ENCODE measurements around the gene TTN.

Gene TTN

DNA sequence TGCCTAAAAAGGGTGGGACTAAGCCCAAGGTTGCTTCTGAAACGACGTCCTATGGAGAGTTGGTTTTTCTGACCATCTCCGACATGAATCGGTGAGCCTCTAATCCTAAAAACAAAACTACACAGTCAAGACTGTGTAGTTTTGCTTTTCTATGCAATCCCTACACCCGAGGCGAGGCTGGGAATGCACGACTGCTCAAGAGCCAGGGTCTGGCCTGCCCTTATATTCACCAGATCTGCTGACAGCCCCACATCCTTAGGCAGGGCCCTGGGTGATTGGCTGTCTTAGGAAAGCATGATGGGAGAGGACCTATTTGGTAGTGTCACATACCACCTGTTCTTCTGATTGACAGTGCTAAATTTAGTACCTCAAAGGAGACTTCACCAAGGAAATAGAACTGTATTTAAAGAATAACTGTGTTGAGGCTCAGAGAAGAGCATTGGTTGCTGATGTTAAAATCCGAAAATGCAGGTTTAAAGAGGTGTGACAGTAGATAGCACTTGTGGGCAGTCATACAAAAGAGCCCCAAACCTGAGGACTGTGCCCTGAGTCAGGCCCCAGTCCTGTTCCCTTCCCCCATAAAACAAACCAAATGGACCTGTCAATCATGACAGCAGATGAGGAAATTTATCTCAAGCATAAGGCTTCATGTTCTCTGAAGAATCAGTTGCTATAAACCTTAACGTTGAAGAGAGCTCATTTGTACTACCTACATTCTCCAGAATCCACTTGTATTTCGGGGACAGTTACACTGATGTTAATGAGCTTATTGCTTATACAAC, at the start of gene TTN:
Gene TTN (minus strand): TSS at position 197 of the 782 bp plus-strand sequence. CDS start 2,781 bp downstream, outside the sequence.
- no peak for DNase-seq (ENCODE audit: low read depth in 2 of 2)

DNA sequence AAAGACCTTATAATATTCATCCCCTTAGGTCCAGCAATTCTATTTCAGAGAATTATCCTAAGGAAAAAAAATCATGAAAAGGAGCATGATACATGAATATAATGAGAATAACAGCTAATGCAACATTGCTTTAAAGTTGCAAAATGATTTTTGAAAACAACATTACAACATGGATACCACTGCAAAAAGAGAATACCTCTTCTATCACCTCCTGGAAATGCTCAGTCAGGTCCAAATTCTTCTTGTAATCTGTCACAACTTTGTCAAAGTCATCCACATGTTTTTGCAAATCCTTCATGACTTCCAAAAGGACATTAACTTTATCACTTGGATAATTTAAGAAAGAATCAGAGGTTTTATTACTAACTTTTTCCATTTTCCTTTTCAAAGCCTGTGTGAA, 47.9 kb upstream of the TTN start:
- DNase-seq (ENCODE audit: low read depth in 2 of 2): no peak

DNA sequence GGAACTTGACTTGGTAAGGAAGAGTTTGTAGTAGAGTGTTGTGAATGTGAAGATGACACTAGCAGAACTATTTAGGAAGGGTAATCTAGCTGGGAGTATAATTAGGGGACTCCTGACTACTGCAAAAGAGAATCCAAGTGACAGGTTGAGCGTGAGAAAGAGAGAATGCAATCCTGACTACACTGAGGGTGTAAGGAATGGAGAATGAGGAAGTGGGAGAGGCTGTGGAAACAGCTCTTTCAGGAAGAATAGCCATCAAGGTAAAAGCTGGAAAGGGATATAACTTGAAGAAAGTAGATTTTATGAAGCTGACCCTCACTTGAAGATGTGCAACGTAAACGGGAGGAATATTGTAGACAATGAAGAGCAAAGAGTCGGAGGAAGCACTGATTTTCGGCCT, 41.1 kb upstream of the TTN start:
- no peak for DNase-seq (ENCODE audit: low read depth in 2 of 2)

DNA sequence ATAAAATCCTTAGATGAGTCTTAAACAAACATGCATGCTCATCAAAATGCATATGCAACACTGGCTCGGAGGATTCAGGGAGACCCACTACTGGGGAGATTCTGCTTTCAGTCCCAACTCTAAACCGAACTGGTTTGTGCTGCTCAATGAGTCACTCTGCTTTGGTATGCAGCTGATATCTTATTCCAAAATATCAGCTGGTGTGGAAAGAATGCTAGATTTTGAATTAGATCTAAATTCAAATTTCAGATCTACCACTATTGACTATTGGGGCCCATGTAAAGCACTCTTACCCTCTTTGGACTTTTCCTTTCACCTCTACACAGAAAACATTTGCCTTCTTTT, 39.2 kb upstream of the TTN start:
- DNase-seq (ENCODE audit: low read depth in 2 of 2): no peak

DNA sequence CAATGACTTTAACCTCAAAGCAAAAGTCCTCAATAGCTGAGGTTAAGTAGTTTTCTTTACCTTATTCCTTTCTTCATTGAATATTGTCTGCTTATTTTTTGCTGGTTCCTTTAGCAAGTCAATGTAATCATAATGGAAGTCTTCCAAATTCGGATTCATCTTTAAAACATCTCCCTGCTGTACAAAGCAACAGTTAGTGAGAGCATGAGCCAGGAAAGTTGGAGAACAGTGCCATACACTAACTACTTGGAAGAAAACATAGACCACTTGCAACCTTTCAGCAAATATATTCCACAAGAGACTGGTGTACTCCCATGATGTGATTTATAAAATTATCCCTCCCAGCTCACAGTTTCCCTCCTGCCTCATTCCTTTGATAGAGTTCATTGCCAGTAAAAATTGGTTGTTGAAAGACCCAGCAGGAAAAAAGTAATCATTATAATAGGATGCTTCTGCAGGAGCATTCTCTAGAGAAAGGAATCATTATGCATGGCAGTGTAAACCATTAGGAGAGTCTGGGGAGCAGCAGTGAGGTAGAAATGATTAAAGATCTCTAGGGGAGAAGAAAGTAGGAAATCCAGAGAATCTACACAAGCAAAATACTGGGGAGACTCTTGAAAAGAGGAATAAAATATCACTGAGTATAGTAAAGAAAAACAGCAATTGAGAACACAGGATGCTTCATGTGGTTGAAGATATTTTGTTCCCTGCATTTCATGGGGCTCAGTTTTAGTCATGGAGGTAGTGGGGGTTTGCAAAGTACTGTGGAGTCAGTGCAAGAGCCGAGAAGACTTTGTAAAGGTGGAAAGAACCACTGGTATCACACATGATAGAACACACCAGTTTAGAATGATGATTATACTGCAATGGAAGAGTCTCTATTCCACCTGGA, 38.6 kb upstream of the TTN start:
- DNase-seq (ENCODE audit: low read depth in 2 of 2): no peak

DNA sequence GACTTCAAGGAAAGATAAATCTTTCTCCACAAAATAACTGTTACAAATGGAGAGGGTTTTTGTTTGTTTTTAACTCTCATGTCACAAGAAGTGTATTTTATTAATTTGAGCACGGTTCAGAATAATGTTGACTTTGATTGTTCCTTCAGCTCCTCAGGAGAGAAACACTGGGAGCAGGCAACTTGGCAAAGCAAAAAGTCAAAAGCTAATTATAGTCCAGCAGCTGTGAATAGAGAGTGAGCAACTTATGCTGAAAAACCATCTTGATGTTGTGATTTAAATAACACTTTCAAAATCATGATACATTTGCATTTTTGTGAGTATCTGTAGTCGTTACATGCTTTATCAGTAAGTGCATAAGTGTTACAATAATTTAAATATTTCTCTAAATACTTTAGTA, 37.5 kb upstream of the TTN start:
- DNase-seq (ENCODE audit: low read depth in 2 of 2): no peak

DNA sequence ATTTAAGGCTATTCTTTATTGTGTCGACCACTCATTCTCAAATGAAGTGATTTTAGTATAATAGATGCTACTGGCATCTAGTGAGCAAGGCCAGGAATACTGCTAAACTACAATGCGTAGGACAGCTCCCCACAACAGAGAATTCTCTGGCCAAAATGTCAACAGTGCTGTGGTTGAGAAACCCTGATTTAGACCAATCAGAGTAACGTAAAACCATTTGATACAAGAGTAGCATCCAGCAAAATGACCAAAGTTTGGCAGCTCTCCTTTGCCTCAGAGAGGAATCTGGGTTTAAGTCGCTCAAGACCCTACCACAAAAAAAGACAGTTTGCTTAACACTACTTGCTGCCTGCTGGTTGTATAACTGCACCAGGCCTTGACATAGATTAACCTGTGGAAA, 37.0 kb upstream of the TTN start:
- no peak for DNase-seq (ENCODE audit: low read depth in 2 of 2)

DNA sequence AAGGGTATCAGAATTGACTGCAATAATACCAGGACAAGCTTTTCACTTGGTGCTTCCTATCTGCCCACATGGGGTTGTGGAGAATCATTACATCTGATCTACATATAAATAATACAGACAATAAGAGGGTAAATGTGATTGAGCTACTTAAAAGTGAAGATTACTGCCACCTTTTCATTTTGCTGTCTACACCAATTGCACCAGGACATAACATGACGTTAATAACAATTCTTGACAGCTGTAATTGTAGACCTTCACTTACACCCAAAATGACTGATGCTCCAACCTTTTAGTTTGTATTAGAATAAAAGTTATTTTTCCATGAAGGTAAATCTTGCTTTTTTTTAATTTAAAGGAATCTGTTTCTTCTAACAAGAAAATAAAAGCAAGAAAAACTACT, 36.5 kb upstream of the TTN start:
- no peak for DNase-seq (ENCODE audit: low read depth in 2 of 2)

DNA sequence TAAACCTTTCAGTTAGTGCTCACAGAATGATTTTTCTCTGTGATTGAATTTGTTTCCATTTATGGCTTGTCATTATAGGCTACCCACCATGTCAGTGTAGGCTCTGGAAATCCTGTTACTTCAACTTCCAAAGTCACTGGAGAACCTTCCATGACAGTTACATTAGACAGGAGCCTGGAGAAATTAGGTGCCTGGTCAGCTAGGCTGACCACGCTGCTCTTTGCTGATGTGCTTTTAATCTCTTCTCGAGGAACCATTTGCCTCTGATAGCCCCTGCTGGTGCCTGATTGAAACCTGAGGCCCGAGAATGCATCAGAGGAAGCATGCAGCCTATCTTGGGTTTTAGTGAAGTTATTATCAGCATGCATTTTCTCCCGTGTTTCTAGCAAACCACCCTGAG, 29.6 kb upstream of the TTN start:
- no peak for DNase-seq (ENCODE audit: low read depth in 2 of 2)

DNA sequence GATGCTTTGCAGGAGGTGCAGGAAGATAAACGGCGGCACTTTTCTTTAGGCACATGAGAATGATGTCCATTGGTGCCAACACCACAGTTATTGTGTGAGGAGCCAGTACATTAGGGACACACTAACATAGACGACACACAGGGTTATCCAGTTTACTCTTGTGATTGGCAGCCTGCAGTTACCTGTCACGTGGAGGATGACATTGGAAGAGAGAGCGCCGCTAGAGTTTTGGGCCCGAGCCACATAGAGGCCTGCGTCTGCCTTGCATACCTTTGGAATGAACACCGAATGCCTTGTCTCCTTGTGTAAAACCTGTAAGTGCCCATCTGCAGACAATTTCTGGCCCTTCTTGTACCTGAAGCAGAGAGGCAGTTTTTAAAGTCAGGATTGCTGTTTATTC, 26.9 kb upstream of the TTN start:
- no peak for DNase-seq (ENCODE audit: low read depth in 2 of 2)

DNA sequence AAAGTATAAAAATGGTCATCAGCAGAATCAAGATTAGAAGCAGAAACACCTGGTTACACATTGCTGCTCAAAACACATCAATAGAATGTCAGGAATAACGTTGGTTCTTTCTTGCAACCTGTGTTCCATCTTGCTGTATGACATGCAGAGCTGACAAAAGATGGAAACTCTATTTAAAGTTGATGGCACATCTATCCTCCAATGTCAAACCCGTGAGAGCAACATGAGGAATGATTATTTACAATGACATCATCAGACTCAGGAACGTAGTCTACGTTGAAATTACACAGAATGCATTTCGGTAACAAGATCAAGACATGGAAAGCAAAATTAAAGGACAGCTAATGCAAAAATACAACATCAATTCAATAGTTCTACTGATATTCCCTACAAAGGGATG, 26.2 kb upstream of the TTN start:
- DNase-seq (ENCODE audit: low read depth in 2 of 2): no peak

DNA sequence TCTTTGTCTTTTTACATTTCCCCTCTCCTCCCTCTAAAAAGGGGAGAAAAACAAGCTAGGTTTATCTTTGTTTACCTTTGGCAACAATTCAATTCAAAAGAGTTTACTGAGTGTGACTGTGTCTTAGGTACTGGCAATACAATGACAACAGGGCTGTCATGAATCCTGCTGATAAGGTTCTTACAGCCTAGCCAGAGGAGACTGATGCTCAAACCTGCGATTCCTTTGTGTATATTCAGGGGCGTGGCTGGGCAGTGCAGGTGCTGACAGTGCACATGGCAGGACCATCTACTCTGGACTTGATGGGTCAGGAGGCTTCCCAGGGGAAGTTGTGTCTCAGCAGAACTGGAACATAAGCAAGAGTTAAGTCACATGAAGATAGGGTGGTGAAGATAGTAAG, 23.2 kb upstream of the TTN start:
- DNase-seq (ENCODE audit: low read depth in 2 of 2): no peak

DNA sequence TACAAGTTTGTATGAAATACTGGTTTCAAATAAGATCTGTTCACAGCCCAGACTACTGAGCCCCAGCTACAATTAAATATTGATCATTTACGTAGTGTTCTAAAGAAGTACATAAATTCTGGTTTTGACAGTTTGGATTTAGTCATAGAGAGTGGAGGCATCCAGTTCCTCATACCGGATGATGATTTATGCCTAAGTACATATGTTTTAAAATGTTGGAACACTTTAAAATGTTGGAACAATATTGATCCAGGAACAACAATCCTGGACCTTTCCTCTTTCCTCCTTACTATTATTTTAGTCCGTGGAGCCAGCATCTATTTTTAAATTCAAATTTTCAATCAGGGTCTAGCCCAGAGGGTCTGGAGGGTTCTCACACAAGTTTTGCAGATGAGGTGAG, 22.8 kb upstream of the TTN start:
- DNase-seq (ENCODE audit: low read depth in 2 of 2): no peak

DNA sequence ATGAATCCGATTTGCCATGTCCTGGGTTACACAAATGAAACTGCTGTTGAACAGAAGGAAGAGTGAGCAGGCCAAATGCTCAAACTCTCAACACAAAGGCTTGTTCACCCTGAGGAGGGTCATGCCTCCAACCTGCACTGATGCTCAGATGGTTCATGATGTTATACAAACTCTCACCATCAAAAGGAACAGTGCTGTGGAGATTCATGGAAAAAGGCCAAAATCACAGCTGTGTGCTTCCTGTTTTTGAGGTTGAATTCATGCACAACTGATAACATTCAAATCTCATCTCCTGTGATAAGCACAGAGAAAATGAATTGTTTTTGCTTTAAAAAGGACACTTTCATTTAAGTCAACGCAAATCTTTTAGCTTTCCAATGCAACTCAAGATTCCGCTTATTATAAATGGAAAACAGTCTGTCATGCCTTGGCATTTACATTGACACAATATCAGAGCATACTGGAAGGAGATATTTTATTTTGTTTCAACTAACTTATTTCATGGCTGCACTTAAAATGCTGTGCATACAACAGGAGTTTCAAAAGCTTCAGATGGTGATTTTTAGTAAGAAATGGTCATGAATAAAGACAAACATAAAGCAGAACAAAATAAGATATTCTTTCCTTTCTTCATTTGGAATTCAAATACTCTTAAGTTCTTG, 22.2 kb upstream of the TTN start:
- DNase-seq (ENCODE audit: low read depth in 2 of 2): no peak

DNA sequence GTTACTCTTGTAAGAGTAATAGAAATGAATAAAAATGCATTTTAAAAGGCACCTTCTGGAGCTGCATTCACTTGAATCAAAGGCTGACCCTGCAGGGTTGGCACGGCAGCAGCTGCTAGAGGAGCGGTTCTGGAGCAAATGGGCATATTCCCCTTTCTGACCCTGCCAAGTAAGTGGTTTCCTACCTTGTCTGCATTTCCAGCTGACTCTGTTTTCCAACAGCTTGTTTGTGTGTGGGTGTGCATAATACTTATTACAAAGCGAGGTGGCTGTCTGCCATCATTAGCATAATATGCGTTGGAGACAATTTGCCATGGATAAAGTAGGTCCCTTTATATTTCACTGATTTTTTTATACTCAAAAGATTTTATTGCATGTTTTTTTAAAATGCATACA, 21.3 kb upstream of the TTN start:
- no peak for DNase-seq (ENCODE audit: low read depth in 2 of 2)

DNA sequence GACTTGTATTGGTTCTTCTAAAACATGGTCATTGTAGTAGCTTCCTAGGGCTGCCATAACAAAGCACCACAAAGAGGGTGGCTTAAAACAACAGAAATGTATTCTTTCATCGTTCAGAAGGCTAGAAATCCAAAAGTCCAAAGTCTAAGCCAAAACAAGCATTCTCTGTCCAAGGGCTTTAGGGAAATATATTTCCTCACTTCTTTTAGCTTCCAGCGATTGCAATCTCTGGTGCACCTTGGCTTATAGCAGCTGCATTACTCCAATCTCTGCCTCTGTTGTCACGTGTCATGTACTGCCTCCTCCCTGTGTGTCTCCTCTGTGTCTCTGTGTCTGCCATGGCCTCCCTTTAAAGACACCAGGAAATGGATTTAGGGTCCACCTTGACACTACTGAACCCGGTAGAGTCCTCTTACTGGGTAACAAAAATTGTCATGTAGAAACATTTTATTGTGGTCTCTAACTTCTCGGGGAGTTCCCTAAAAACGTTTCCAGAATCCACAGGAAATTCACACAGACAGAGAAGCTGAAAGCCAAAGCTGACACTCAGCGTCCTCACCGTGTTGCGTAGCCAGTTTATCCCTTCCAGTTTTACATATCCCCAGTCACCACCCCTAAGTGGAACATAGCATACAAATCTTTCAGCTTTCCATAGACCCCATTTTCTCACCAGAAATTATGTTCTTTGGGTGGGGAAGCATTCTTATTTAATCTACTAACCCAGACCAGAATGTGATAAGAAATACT, 20.7 kb upstream of the TTN start:
- no peak for DNase-seq (ENCODE audit: low read depth in 2 of 2)

DNA sequence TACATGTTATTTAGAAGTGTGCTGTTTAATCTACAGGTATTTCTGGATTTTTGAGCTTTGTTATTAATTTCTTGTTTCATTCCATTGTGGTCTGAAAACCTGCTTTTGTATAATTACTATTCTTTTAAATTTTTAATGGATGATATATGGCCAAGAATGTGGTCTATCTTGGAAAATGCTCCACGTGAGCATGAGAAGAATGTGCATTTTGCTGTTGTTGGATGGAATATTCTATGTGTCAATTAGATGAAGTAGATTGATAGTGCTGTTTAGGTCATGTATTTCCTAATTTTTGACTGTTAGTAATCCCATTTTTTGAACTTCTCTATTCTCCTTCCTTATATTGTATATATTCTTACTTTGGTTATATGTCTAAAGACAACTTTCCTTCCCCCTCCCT, 19.9 kb upstream of the TTN start:
- no peak for DNase-seq (ENCODE audit: low read depth in 2 of 2)

DNA sequence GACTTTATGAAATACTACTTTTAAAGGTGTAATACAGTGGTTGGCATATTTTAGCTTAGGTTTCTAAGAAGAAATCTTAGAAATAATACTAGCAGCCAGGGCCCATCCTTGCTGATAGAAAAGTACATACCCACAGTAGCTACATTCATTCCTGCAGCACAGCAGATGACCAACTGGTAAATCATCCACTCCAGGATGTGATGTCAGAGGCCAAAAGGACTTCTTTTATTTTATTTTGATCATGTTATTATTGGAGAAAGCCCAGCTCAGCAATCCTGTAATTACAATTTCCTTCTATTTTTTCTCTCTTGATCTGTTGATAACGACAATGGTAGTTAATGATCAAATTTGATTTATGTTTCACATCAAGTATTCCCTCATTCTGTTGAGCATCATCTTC, 18.0 kb upstream of the TTN start:
- DNase-seq (ENCODE audit: low read depth in 2 of 2): no peak

DNA sequence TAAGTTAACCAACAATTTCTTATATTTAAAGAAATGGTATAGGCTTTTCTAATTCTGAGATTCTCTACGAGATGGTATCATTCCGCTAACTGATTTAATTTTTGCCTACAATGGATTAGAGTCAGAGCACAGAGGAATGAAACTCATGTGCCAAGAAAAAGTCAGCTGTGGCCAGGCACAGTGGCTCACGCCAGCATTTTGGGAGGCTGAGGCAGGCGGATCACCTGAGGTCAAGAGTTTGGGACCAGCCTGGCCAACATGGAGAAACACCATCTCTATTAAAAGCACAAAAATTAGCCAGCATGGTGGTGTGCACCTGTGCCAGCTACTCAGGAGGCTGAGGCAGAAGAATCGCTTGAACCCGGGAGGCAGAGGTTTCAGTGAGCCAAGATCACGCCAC, 17.0 kb upstream of the TTN start:
- no peak for DNase-seq (ENCODE audit: low read depth in 2 of 2)

DNA sequence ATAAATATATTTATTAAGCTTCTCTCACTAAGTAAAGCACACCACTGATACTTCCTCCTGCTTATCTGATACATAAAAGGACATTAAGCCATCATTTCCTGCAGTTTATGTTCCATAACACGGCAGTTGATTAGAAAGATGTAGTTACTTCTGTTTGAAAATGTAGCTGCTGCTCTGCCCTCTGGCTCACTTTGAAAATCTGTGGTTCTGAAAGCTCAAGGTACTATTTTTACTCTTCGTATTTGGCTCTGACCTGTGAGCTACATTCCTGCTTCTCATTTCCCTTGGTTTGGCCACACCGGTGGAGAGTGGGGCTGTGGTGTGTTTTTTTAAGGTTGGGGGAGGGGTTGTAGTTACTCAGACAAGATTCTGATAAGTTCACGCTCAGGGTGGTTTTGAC, 12.8 kb upstream of the TTN start:
- no peak for DNase-seq (ENCODE audit: low read depth in 2 of 2)

DNA sequence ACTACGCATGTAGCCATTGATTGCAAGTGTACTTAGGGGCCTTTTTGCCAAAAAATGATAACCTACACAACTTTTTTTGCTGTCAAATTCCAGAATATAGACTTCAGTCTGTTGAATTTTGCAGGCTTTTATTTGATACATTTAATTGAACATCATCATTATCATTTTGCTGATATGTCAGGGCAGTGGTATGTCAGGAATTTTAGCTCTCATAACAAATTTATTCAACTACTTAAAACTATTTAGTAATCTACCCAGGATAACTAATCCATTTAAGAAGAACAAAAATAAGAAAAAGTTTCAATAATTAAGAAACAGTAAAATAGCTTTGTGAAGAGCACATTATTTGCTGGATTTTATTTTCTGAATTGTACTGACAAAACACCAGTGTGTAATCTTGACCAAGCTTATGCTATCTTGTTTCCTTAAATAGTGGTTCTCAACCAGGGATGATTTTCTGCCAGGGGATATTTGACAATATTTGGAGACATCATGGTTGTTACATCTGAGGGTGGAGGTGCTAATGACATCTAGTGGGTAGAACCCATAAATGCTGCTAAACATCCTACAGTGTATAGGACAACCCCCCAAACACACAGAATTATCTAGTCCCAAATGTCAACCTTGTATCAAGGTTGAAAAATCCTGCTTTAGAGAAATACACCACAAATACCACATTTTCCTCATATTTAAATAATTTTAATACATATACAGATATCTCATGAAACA, 12.1 kb upstream of the TTN start:
- no peak for DNase-seq (ENCODE audit: low read depth in 2 of 2)

Measured in stimulated activated CD4-positive, alpha-beta T cell treated with anti-CD3 and anti-CD28 coated beads, Interleukin-15, amount 100 ng/mL, for 48 hours (primary cell).